GM21717 (cell line): Measurements from ENCODE around the gene PLPPR2.
A peak's percentile ranks its signal among the peaks of the same experiment; 100 is the strongest.
"Not testable (repeated sequence)": the region's sequence is repeated elsewhere in the genome, so short reads cannot be mapped to it uniquely, and the experiment has no call there.

Experiments
- ATAC-seq: cut with Tn5 transposase; IDR thresholded peaks from one replicate; pipeline ENCODE4 v1.9.1; 2021; ENCODE audit warnings: mild to moderate bottlenecking, moderate library complexity; ENCODE audit not compliant: unreplicated experiment

PLPPR2 gene

GRCh38 chr19:11339254-11340098 lies 15.8 kb upstream of the PLPPR2 start, which contains the start of gene RAB3D:
Gene RAB3D (minus strand): TSS chr19:11339657. CDS start chr19:11337399, 2,258 bp downstream.
- peak; percentile 48 for ATAC-seq

- not testable (repeated sequence) for ATAC-seq
Measured at GRCh38 chr19:11340099-11340467, 15.1 kb upstream of the PLPPR2 start.

DNA sequence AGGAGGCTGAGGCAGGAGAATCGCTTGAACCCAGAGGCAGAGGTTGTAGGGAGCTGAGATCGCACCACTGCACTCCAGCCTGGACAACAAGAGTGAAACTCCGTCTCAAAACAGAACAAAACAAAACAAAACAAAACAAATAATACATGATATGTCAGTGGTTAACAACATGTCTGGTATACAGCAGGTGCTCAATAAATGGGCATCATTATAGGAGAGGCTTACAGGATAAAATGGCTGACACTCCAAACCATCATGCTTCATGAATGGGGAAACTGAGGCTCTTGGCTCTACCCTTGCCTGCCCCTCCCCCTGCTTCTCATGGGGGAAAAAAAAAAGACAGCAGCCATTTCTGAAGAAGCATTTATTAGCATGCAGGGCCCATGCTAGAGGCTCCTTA lies 12.8 kb upstream of the PLPPR2 start:
- no peak for ATAC-seq

GRCh38 chr19:11345122-11345803 lies 10.0 kb upstream of the PLPPR2 start:
- ATAC-seq, result no peak

- ATAC-seq, result peak; percentile 77
Measured at GRCh38 chr19:11346104-11346940, 8.9 kb upstream of the PLPPR2 start, which contains the start of the genes CCDC159 and TMEM205. Gene CCDC159 (plus strand): TSS chr19:11346519. CDS start chr19:11346607, 88 bp downstream. Gene TMEM205 (minus strand): TSS chr19:11346268. CDS start chr19:11345619, 649 bp downstream.

DNA sequence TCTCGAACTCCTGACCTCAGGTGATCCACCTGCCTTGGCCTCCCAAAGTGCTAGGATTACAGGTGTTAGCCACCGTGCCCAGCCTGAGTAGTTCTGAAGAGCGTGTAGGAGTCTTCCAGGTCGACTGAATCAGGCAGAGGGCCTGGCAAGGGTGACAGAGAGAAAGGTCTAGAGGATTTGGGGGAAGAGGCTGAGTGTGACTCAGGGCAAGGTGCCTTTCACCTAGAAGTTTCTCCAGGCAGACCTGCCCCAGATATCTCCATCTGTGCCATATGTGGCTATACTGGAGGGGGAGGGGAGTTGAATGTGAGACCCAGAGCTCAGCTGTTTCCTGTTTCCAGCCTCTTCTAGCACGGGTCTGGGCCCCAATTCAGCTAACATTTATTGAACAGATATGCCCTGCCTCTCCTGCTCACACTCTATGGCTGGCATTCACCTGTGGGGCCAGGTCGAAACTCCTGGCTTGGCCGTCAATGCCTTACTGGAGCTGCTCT lies 7.6 kb upstream of the PLPPR2 start:
- no peak for ATAC-seq

GRCh38 chr19:11349171-11349570 lies 6.1 kb upstream of the PLPPR2 start:
- no peak for ATAC-seq

DNA sequence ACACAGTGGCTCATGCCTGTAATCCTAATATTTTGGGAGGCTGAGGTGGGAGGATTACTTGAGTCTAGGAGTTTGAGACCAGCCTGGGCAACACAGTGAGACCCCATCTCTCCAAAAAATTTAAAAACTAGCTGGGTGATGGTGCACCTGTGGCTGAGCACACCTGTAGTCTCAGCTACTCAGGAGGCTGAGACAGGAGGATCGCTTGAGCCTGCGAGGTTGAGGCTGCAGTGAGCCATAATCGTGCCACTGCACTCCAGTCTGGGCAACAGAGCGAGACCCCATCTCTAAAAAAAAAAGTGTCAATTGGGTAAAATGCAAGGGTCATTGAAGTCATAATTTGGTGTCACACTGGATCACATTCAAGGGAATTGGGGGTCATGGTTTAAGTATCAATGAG lies 1.1 kb upstream of the PLPPR2 start:
- not testable (repeated sequence) for ATAC-seq

DNA sequence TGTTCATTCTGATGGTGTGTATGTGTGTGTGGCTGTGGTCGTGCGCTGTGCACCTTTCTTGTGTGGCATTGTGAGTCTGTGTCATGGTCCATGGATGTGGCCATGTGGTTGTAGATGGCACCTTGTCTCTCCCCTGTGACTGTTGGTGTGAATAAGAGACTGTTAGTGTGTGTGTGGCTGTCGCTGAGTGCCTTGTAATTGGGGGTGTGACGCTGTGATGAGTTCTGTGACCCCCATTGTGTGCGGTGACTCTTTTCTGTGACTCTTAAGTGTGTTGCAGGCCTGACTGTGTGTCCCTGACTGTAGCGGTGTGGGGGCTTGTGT lies 804 bp downstream of the PLPPR2 start:
- no peak for ATAC-seq

- no peak for ATAC-seq
Measured at GRCh38 chr19:11356676-11357550, 1.7 kb downstream of the PLPPR2 start.

- no peak for ATAC-seq
Measured at GRCh38 chr19:11359421-11359820, 4.2 kb downstream of the PLPPR2 start.

- ATAC-seq, result no peak
Measured at GRCh38 chr19:11361037-11361770, 6.0 kb downstream of the PLPPR2 start.

GRCh38 chr19:11361771-11362731 lies 6.8 kb downstream of the PLPPR2 start:
- ATAC-seq, result no peak

- no peak for ATAC-seq
Measured at GRCh38 chr19:11363881-11364280, 8.6 kb downstream of the PLPPR2 start.

DNA sequence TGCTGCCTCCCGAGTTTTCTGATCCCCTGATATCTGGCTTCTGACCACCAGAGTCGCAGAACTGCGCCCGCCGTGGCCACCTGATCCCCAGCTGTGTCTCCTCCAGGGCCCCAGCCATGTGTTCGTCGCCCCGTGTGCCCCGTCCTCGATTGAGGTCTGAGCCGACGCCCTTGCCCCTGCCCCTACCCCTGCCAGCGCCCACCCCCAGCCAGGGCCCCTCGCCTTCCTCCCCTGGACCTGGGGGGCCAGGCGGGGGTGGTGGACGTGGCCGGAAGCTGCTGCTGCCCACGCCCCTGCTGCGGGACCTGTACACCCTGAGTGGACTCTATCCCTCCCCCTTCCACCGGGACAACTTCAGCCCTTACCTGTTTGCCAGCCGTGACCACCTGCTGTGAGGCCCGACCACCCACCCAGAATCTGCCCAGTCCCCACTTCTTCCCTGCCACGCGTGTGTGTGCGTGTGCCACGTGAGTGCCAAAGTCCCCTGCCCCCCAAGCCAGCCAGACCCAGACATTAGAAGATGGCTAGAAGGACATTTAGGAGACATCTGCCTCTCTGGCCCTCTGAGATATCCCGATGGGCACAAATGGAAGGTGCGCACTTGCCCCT lies 9.2 kb downstream of the PLPPR2 start:
- ATAC-seq, result no peak

DNA sequence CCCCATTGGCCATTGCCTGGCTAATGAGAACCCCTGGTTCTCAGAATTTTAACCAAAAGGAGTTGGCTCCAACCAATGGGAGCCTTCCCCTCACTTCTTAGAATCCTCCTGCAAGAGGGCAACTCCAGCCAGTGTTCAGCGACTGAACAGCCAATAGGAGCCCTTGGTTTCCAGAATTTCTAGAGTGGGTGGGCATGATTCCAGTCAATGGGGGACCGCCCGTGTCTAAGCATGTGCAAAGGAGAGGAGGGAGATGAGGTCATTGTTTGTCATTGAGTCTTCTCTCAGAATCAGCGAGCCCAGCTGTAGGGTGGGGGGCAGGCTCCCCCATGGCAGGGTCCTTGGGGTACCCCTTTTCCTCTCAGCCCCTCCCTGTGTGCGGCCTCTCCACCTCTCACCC lies 9.7 kb downstream of the PLPPR2 start:
- ATAC-seq, result no peak

- ATAC-seq, result no peak
Measured at GRCh38 chr19:11365557-11366117, 10.4 kb downstream of the PLPPR2 start.

DNA sequence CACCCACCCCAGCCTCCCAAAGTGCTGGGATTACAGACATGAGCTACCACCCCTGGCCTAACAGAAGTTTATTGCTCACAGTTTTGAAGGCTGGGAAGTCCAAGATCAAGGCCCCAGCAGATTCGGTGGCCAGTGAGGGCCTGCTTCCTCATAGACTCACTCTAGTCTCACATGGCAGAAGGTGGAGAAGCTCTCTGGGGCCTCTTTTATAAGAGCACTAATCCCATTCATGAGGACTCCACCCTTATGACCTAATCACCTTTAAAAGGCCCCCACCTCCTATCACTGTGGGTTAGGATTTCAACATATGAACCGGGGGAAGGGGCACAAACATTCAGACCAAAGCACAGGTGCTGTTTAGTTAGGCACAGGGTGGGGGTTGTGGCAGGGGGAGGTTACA lies 12.3 kb downstream of the PLPPR2 start:
- ATAC-seq, result no peak
